Caco-2 (cell line): ENCODE measurements around the gene GCN1. TPM values are rescaled to one million over a fixed set of nuclear protein-coding genes. Genes with fewer than 3 reads are reported as not detected.
A peak's percentile ranks its signal among the peaks of the same experiment; 100 is the strongest.

Experiments used
- BruUV-seq: library from RNA; stranded (reverse); fragments of 400-500 nt; replicated peaks from 2 replicates; lab custom pipeline; 2021; lab: Mats Ljungman, UMichigan
- CTCF ChIA-PET: fragments of 300-600 bp; sonication (Branson Sonifier 250); formaldehyde crosslinking; loops from one replicate; lab custom pipeline; 2022; ENCODE audit warnings: antibody characterized with exemption; lab: Charles Lee
- POLR2A ChIA-PET: fragments of 300-600 bp; sonication (Branson Sonifier 250); formaldehyde crosslinking; loops from one replicate; lab custom pipeline; 2022; ENCODE audit warnings: antibody characterized with exemption; lab: Charles Lee
- DNase-seq, 2 experiments: peaks; one replicate each; pipeline versions ENCODE4 v3.0.0 to v3.0.0-alpha.2; 2020 to 2022
- H3K27me3 ChIP-seq: replicated peaks from 2 replicates; pipeline ENCODE4 v1.6.0; 2011; ENCODE audit warnings: low read length; ENCODE audit not compliant: control insufficient read depth, insufficient read depth
- H3K36me3 ChIP-seq: 2 replicates; pipeline ENCODE4 v1.5.1; 2011; ENCODE audit warnings: low read length; ENCODE audit not compliant: control insufficient read depth, insufficient read depth
- H3K4me1 ChIP-seq: fragments of 250-450 bp; sonication (Bioruptor Pico); 2 replicates; pipeline ENCODE4 v1.5.1; 2020; ENCODE audit warnings: mild to moderate bottlenecking
- H3K4me3 ChIP-seq: 2 replicates; pipeline ENCODE4 v1.5.1; 2011; ENCODE audit warnings: low read depth, mild to moderate bottlenecking, control low read depth, low read length
- H3K9me3 ChIP-seq: fragments of 250-450 bp; sonication (Bioruptor Pico); 2 replicates; pipeline ENCODE4 v1.5.1; 2020; ENCODE audit warnings: mild to moderate bottlenecking, moderate library complexity
- H3K27ac Mint-ChIP-seq: one replicate; pipeline ENCODE4 v1.8.0; 2022; ENCODE audit warnings: mixed read lengths; ENCODE audit not compliant: unreplicated experiment
- H3K27me3 Mint-ChIP-seq: one replicate; pipeline ENCODE4 v1.8.0; 2022; ENCODE audit warnings: mixed read lengths; ENCODE audit not compliant: insufficient read depth, unreplicated experiment
- H3K36me3 Mint-ChIP-seq: one replicate; pipeline ENCODE4 v1.8.0; 2022; ENCODE audit warnings: mild to moderate bottlenecking, mixed read lengths; ENCODE audit not compliant: insufficient read depth, unreplicated experiment
- H3K4me1 Mint-ChIP-seq: one replicate; pipeline ENCODE4 v1.8.0; 2022; ENCODE audit warnings: low read depth, mixed read lengths; ENCODE audit not compliant: unreplicated experiment
- H3K4me3 Mint-ChIP-seq: one replicate; pipeline ENCODE4 v1.8.0; 2022; ENCODE audit warnings: mild to moderate bottlenecking, moderate library complexity, mixed read lengths; ENCODE audit not compliant: unreplicated experiment
- H3K9me3 Mint-ChIP-seq: one replicate; pipeline ENCODE4 v1.8.0; 2022; ENCODE audit warnings: mixed read lengths; ENCODE audit not compliant: unreplicated experiment
- CTCF ChIP-seq, 2 experiments: fragments of 200-600 bp in 1 of 2; IDR thresholded peaks; 1 replicate in 1 of 2; 2 replicates in 1 of 2; pipeline versions ENCODE4 v1.5.1 to v1.8.0; 2011 to 2022; ENCODE audit warnings: antibody characterized with exemption in 1 of 2, control low read depth in 1 of 2, inconsistent platforms in 1 of 2, low read depth in 1 of 2, low read length in 1 of 2, mild to moderate bottlenecking in 1 of 2, moderate library complexity in 1 of 2; ENCODE audit not compliant: insufficient read depth in 1 of 2, severe bottlenecking in 1 of 2, unreplicated experiment in 1 of 2
- intact Hi-C: fragments of 100-400 bp; cut with micrococcal nuclease; formaldehyde crosslinking; loops from one replicate; pipeline ENCODE4 v1.10.0; 2022; ENCODE audit not compliant: unreplicated experiment
- microRNA-seq: library from miRNA; unstranded; fragments of <30 nt; microRNA quantifications from one replicate; pipeline ENCODE4 v1.2.0, GENCODE V29; 2022
- total RNA-seq: library from RNA; stranded (reverse); gene quantifications from 2 replicates; pipeline ENCODE4 v1.2.3, GENCODE V29; 2022

The GCN1 gene
- total RNA-seq, 1 experiment from 2014 or later = 154 TPM

GRCh38 chr12:120078868-120079267, 115.6 kb downstream of the GCN1 start:
- no TSS peak for BruUV-seq
- H3K36me3 Mint-ChIP-seq = no peaks in the 10 kb centered on the region

GRCh38 chr12:120077260-120077659, 117.3 kb downstream of the GCN1 start:
- no peak overlapping the region for H3K27ac Mint-ChIP-seq
- H3K27me3 ChIP-seq = no peaks in the 10 kb centered on the region
- no peak overlapping the region for H3K4me3 ChIP-seq
- ChIA-PET CTCF (no interaction called here), POLR2A (no interaction called here)
- H3K4me1 Mint-ChIP-seq = peaks cover 17% of the 10 kb centered on the region
- H3K9me3 Mint-ChIP-seq = no peaks in the 10 kb centered on the region
- H3K27me3 Mint-ChIP-seq = no peaks in the 10 kb centered on the region
- BruUV-seq = no TSS peak
- intact Hi-C loops = no loop called here
- no peak overlapping the region for H3K4me3 Mint-ChIP-seq
- no peaks in the 10 kb centered on the region for H3K36me3 Mint-ChIP-seq
- H3K9me3 ChIP-seq = no peaks in the 10 kb centered on the region
- TF ChIP-seq CTCF (IDR thresholded peaks at IDR 0.05; ENCODE audit: insufficient read depth in 1 of 2, low read depth in 1 of 2, low read length in 1 of 2, severe bottlenecking in 1 of 2, unreplicated experiment in 1 of 2) = no peak
- DNase-seq = no peak
- peaks cover 17% of the 10 kb centered on the region for H3K4me1 ChIP-seq
- H3K36me3 ChIP-seq = no peaks in the 10 kb centered on the region

More at GRCh38 chr12:120078868-120079267, 115.6 kb downstream of the GCN1 start:
- Histone ChIP-seq H3K36me3 (no peaks in the 10 kb centered on the region), H3K9me3 (no peaks in the 10 kb centered on the region), H3K4me3 (no peak overlapping the region), H3K4me1 (peaks cover 17% of the 10 kb centered on the region), H3K27me3 (no peaks in the 10 kb centered on the region)
- TF ChIP-seq CTCF (IDR thresholded peaks at IDR 0.05; ENCODE audit: insufficient read depth in 1 of 2, low read depth in 1 of 2, low read length in 1 of 2, severe bottlenecking in 1 of 2, unreplicated experiment in 1 of 2) = no peak
- Mint-ChIP-seq H3K27me3 (no peaks in the 10 kb centered on the region), H3K9me3 (no peaks in the 10 kb centered on the region), H3K4me1 (peaks cover 17% of the 10 kb centered on the region), H3K4me3 (no peak overlapping the region), H3K27ac (peak overlapping the region; percentile 13)
- CTCF ChIA-PET = interaction anchor here (1.5 kb wide), 1 partner anchor 8 kb away, joined by 6 read pairs; no protein-coding TSS in a partner anchor
- DNase-seq = no peak
- POLR2A ChIA-PET = no interaction called here
- intact Hi-C loops = no loop called here

Small RNAs within 50 kb of the gene (microRNA-seq; reads per million reads assigned to microRNA genes)
- 3.9 reads per million, percentile 25 among the genes with 10 or more reads in this experiment for gene MIR4498

Other genes starting within 250 kb of the GCN1 start
- 10.8 and 14.2 TPM in 2 replicates for gene BICDL1, start 205.5 kb downstream of the GCN1 start, total RNA-seq
- 65.1 and 72.0 TPM in 2 replicates for gene RAB35, start 78.0 kb downstream of the GCN1 start, total RNA-seq
- 2,379 and 2,383 TPM in 2 replicates for gene RPLP0, start 6.4 kb upstream of the GCN1 start, total RNA-seq
- 150 and 162 TPM in 2 replicates for gene PXN, start 71.0 kb upstream of the GCN1 start, total RNA-seq
- gene RNU4-2, start 97.2 kb upstream of the GCN1 start, total RNA-seq = 3,944 and 3,946 TPM in 2 replicates
- gene RNU4-1, start 98.5 kb upstream of the GCN1 start, total RNA-seq = 3,380 and 3,645 TPM in 2 replicates
- gene SIRT4, start 107.6 kb upstream of the GCN1 start, total RNA-seq = 2.1 and 3.6 TPM in 2 replicates
- not detected in 2 replicates for gene PLA2G1B, start 133.1 kb upstream of the GCN1 start, total RNA-seq
- gene MSI1, start 174.4 kb upstream of the GCN1 start, total RNA-seq = 21.7 and 24.8 TPM in 2 replicates
- gene COX6A1, start 243.4 kb upstream of the GCN1 start, total RNA-seq = 474 and 492 TPM in 2 replicates